ENCODE data around the gene PCSK4. TPM values are rescaled to one million over a fixed set of nuclear protein-coding genes. Genes with fewer than 3 reads are reported as not detected.
"Not testable (repeated sequence)": the region's sequence is repeated elsewhere in the genome, so short reads cannot be mapped to it uniquely, and the experiment has no call there.

PCSK4 gene
- 10 to 100 TPM in 1 of 4 donors, 1 to 10 TPM in 3; 2.6 to 11.9 (median 7.5) TPM for total RNA-seq

DNA sequence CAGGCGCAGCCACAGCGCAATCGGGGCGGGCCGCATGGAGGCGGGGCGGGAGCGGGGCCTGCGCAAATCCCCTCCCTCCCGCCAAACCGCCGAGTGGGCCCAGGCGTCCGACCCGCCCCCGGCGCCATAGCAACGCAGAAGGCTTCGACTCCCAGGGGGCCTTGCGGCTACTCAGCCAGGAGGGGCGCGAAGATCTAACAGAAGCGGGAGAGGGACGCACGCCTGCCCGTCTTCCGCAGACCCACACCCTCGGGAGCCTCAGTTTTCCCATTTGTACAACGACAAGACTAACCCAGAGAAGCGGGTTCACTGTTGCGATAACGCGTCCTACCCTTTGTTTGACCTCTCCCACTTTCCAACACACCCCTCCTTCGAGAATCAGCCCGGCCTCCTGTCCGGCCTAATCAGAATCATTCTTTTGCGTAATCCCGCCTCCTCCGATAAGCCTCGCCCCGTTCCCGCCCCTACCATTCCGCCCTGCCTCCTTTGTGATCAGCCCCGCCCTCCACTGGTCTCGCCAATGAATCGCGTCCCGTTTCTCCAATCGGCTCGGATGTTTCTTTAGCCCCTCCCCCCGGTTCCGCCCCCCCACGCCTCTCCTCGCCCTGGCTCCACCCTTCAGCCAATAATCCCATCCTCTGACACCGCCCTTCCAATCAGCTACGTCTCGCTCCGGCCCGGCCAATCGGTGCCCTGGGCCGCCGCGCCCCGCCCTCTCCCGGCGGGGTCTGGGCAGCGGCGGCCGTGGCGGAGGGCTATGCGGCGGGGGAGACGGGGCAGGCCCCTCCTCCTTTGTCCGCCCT lies at the start of gene PCSK4:
TSS of gene PCSK4 (minus strand) at position 40 of the 803 bp plus-strand sequence. CDS start at position 36, 4 bp downstream.
- TF ChIP-seq, protein P1, sequence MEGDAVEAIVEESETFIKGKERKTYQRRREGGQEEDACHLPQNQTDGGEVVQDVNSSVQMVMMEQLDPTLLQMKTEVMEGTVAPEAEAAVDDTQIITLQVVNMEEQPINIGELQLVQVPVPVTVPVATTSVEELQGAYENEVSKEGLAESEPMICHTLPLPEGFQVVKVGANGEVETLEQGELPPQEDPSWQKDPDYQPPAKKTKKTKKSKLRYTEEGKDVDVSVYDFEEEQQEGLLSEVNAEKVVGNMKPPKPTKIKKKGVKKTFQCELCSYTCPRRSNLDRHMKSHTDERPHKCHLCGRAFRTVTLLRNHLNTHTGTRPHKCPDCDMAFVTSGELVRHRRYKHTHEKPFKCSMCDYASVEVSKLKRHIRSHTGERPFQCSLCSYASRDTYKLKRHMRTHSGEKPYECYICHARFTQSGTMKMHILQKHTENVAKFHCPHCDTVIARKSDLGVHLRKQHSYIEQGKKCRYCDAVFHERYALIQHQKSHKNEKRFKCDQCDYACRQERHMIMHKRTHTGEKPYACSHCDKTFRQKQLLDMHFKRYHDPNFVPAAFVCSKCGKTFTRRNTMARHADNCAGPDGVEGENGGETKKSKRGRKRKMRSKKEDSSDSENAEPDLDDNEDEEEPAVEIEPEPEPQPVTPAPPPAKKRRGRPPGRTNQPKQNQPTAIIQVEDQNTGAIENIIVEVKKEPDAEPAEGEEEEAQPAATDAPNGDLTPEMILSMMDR (IDR thresholded peaks at IDR 0.05): no peak
- TF ChIP-seq POLR2A (IDR thresholded peaks at IDR 0.05) (no peak), POLR2AphosphoS5 (IDR thresholded peaks at IDR 0.05) (peak in 1 of 3 donors; percentile 11)
- H3K4me3 ChIP-seq: peak within 1 kb of the TSS; percentile 29 to 59 (median 48)
- intact Hi-C loops (cut with DNase I; ENCODE audit: low total_unique reads): no loop called here
- H3K27ac ChIP-seq: peak within 1 kb of the TSS; percentile 74 to 89 (median 85)
- DNase-seq: peak; percentile 100
- in situ Hi-C loops (cut with MboI; ENCODE audit: low pct_ligation_motif_present in 1 of 4, low pct_unique_long_range_greater_than_20kb in 1 of 4, low sequenced_read_pairs in 3 of 4): no loop called here
- H3K4me1 ChIP-seq: peaks cover 10 to 17% (median 15%) of the 10 kb centered on the region in 4 donors
- H3K9me3 ChIP-seq: no peaks in the 10 kb centered on the region
- peaks cover 18% of the 10 kb centered on the region for H3K27me3 ChIP-seq
- H3K36me3 ChIP-seq: no peaks in the 10 kb centered on the region
- 0% methylated on average over 73 of the region's 74 CpGs; no CpG with 5 or more reads in 1 of the 2 donors for WGBS, 2 donors (ENCODE audit: low coverage in 1 of 2)

DNA sequence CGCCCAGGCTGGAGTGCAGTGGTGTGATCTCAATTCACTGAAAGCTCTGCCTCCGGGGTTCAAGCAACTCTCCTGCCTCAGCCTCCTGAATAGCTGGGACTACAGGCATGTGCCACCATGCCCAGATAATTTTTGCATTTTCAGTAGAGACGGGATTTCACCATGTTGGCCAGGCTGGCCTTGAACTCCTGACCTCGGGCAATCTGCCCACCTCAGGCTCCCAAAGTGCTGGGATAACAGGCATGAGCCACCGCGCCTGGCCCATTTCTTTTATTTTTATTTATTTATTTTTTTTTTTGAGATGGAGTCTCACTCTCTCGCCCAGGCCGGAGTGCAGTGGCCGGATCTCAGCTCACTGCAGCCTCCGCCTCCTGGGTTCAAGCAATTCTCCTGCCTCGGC lies 49.6 kb upstream of the PCSK4 start:
- not testable (repeated sequence) for H3K9me3 ChIP-seq, H3K4me3 ChIP-seq, H3K27me3 ChIP-seq, H3K36me3 ChIP-seq, DNase-seq, H3K4me1 ChIP-seq
- in situ Hi-C loops (cut with MboI; ENCODE audit: low pct_ligation_motif_present in 1 of 4, low pct_unique_long_range_greater_than_20kb in 1 of 4, low sequenced_read_pairs in 3 of 4) (loop anchor here (10.0 to 25.0 kb wide), 4 partner anchors 135 to 273 kb away; partner anchors contain the start of gene ATP8B3 (in 1 of the 4)), intact Hi-C loops (cut with DNase I; ENCODE audit: low total_unique reads) (loop anchor here (10.0 kb wide), 1 partner anchor 225 kb away; no protein-coding TSS in a partner anchor)
- WGBS, 2 donors (ENCODE audit: low coverage in 1 of 2): 82 to 86% methylated on average over 6 to 10 of the region's 11 CpGs
- peak overlapping the region in 2 of 4 donors; percentile 45 to 66 for H3K27ac ChIP-seq

DNA sequence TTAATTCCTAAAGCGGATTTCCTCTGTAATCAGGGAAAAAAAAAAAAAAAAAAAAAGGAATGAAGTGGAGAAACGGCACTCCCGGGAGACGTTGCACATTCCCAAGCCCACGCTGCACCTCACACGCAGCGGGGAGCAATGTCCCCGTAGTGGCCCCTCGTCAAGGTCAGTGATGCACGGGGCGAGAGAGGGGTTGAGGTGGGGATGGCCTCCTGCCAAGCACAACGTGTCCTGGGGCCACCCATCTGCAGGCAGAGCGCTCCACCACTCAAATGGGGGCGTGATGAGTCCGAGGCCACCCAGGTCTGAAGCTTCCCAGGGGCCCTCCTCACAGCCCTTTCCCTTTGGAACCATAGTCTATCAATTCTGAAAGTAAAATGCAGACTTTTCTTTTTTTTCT lies 48.8 kb upstream of the PCSK4 start:
- Histone ChIP-seq H3K4me3 (no peak overlapping the region), H3K9me3 (no peaks in the 10 kb centered on the region), H3K27me3 (peaks cover 5% of the 10 kb centered on the region), H3K36me3 (no peaks in the 10 kb centered on the region), H3K4me1 (peaks cover 0 to 3% (median 1%) of the 10 kb centered on the region in 4 donors), H3K27ac (no peak overlapping the region)
- DNase-seq: no peak
- in situ Hi-C loops (cut with MboI; ENCODE audit: low pct_ligation_motif_present in 1 of 4, low pct_unique_long_range_greater_than_20kb in 1 of 4, low sequenced_read_pairs in 3 of 4): loop anchor here (25.0 kb wide), 3 partner anchors 148 to 273 kb away; partner anchors contain the start of gene ATP8B3 (in 1 of the 4)
- TF ChIP-seq POLR2AphosphoS5 (IDR thresholded peaks at IDR 0.05) (no peak), EP300 (IDR thresholded peaks at IDR 0.05; ENCODE audit: low read depth) (no peak)
- 33 to 40% methylated on average over 1 to 15 of the region's 15 CpGs for WGBS, 2 donors (ENCODE audit: low coverage in 1 of 2)
- intact Hi-C loops (cut with DNase I; ENCODE audit: low total_unique reads): no loop called here

DNA sequence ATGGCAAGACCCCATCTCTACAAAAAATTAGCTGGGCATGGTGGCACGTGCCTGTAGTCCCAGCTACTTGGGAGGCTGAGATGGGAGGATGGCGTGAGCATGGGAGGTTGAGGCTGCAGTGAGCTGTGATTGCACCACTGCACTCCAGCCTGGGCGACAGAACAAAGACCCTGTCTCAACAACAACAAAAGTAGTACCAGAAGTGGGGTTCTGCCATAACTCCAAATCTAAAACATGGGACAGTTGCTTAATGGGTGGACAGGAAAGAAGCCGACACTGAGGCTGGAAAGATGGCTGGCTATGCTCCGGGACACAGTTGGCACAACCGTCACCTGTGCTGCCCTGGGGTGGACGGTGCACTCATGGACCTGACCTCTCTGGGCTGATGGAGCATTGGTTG lies 45.5 kb upstream of the PCSK4 start:
- intact Hi-C loops (cut with DNase I; ENCODE audit: low total_unique reads); H3K4me1 ChIP-seq; DNase-seq; H3K4me3 ChIP-seq; H3K27ac ChIP-seq; H3K9me3 ChIP-seq; H3K36me3 ChIP-seq: not testable (repeated sequence)
- WGBS, 2 donors (ENCODE audit: low coverage in 1 of 2): 94 to 100% methylated on average over 1 to 7 of the region's 7 CpGs
- peaks cover 12% of the 10 kb centered on the region for H3K27me3 ChIP-seq
- in situ Hi-C loops (cut with MboI; ENCODE audit: low pct_ligation_motif_present in 1 of 4, low pct_unique_long_range_greater_than_20kb in 1 of 4, low sequenced_read_pairs in 3 of 4): loop anchor here (25.0 kb wide), 3 partner anchors 152 to 277 kb away; partner anchors contain the start of gene ATP8B3 (in 1 of the 4)

DNA sequence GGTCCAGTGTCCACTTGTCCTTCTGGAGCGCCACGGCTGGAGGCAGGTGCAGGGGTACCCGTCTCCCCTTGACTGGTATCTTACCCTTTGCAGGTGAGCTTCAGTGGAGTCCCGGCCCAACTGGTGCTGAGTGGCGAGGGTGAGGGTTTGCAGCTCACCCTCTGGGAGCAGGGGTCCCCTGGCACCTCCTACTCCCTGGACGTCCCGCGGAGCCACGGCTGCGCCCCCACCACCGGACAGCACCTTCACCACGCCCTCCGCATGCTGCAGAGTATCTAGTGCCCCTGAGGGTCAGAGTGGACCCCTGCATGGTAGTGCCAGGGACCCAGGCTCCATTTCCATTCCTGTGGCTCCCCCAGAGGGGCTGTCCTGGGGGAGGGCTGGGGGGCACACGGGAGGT lies 44.8 kb upstream of the PCSK4 start:
- intact Hi-C loops (cut with DNase I; ENCODE audit: low total_unique reads): no loop called here
- in situ Hi-C loops (cut with MboI; ENCODE audit: low pct_ligation_motif_present in 1 of 4, low pct_unique_long_range_greater_than_20kb in 1 of 4, low sequenced_read_pairs in 3 of 4): loop anchor here (25.0 kb wide), 3 partner anchors 152 to 277 kb away; partner anchors contain the start of gene ATP8B3 (in 1 of the 4)
- H3K27ac ChIP-seq: no peak overlapping the region
- TF ChIP-seq, protein P1 (IDR thresholded peaks at IDR 0.05): no peak
- TF ChIP-seq POLR2AphosphoS5 (IDR thresholded peaks at IDR 0.05) (no peak), POLR2A (IDR thresholded peaks at IDR 0.05) (no peak), EP300 (IDR thresholded peaks at IDR 0.05; ENCODE audit: low read depth) (no peak)
- H3K4me3 ChIP-seq: no peak overlapping the region
- H3K36me3 ChIP-seq: no peaks in the 10 kb centered on the region
- WGBS, 2 donors (ENCODE audit: low coverage in 1 of 2): 91% methylated on average over 11 of the region's 14 CpGs; no CpG with 5 or more reads in 1 of the 2 donors
- peaks cover 0 to 3% (median 0%) of the 10 kb centered on the region in 4 donors for H3K4me1 ChIP-seq
- H3K27me3 ChIP-seq: peaks cover 12% of the 10 kb centered on the region
- DNase-seq: no peak
- no peaks in the 10 kb centered on the region for H3K9me3 ChIP-seq

Measured in transverse colon (tissue), 4 donors.